Gastrocnemius medialis (tissue), 4 donors: ENCODE measurements around the gene TNK1. TPM values are rescaled to one million over a fixed set of nuclear protein-coding genes. Genes with fewer than 3 reads are reported as not detected.

ENCODE experiments used
- ATAC-seq, 2 donors: fragments of 150-250 bp; one replicate each; pipeline ENCODE4 v1.9.1; 2016
- DNase-seq, 2 donors: peaks; one replicate each; pipeline ENCODE4 v3.0.0-alpha.2; 2019
- H3K27ac ChIP-seq, 4 donors: fragments of 200-600 bp; sonication (generic); 1 replicate in 1 of 4; 2 replicates in 3 of 4; pipeline ENCODE4 v1.5.1; 2016 to 2018; ENCODE audit warnings: mild to moderate bottlenecking in 2 of 4, moderate library complexity in 1 of 4
- H3K27me3 ChIP-seq, 3 donors: fragments of 200-600 bp; sonication (generic) in 2 of 3; 1 replicate in 1 of 3; 2 replicates in 2 of 3; pipeline versions ENCODE4 v1.5.1 to v1.6.0; 2016 to 2019; ENCODE audit warnings: mild to moderate bottlenecking in 1 of 3, moderate library complexity in 1 of 3
- H3K36me3 ChIP-seq, 2 donors: fragments of 200-600 bp; sonication (generic) in 1 of 2; one replicate each; pipeline ENCODE4 v1.5.1; 2017 to 2018
- H3K4me1 ChIP-seq, 2 donors: fragments of 200-600 bp; sonication (generic) in 1 of 2; one replicate each; pipeline ENCODE4 v1.5.1; 2016 to 2017; ENCODE audit warnings: mild to moderate bottlenecking in 2 of 2
- H3K4me3 ChIP-seq, 4 donors: fragments of 200-600 bp; sonication (generic) in 3 of 4; 1 replicate in 1 of 4; 2 replicates in 3 of 4; pipeline ENCODE4 v1.5.1; 2016 to 2019; ENCODE audit warnings: mild to moderate bottlenecking in 2 of 4
- H3K9me3 ChIP-seq, 3 donors: fragments of 200-600 bp; sonication (generic) in 2 of 3; 1 replicate in 1 of 3; 2 replicates in 2 of 3; pipeline ENCODE4 v1.5.1; 2016 to 2019
- POLR2A ChIP-seq, 2 donors: fragments of 450-650 bp; IDR thresholded peaks; one replicate each; pipeline ENCODE4 v1.6.1; 2017; ENCODE audit warnings: antibody characterized with exemption in 2 of 2, mild to moderate bottlenecking in 2 of 2, moderate library complexity in 2 of 2
- in situ Hi-C, 4 donors: fragments of 200-750 bp; cut with MboI; loops; one replicate each; pipeline versions ENCODE4 v1.15.0 to v1.8.0; 2017; ENCODE audit warnings: low sequenced_read_pairs in 4 of 4
- intact Hi-C: fragments of 100-400 bp; cut with DNase I; formaldehyde crosslinking; loops from one replicate; pipeline ENCODE4 v1.15.1; 2023; ENCODE audit warnings: low total_unique reads
- total RNA-seq, 4 donors: library from RNA; depleted of rRNA; stranded (reverse); fragments of >200 nt; gene quantifications; one replicate each; pipeline versions ENCODE4 v1.1.0 to v1.2.3, GENCODE V29; 2016
- TF ChIP-seq, protein P1 (sequence below), 5 experiments: fragments of 450-650 bp in 3 of 5; fragments of 200-600 bp in 2 of 5; sonication (generic) in 2 of 5; IDR thresholded peaks in 4 of 5; conservative IDR thresholded peaks in 1 of 5; 1 replicate in 4 of 5; 2 replicates in 1 of 5; pipeline ENCODE4 v1.5.1; 2016 to 2019; ENCODE audit warnings: antibody characterized with exemption in 5 of 5, mild to moderate bottlenecking in 3 of 5, moderate library complexity in 3 of 5

TNK1 gene
- total RNA-seq, 4 donors from 2014 or later, result 0.13 to 2.2 TPM; not detected in 2

DNA sequence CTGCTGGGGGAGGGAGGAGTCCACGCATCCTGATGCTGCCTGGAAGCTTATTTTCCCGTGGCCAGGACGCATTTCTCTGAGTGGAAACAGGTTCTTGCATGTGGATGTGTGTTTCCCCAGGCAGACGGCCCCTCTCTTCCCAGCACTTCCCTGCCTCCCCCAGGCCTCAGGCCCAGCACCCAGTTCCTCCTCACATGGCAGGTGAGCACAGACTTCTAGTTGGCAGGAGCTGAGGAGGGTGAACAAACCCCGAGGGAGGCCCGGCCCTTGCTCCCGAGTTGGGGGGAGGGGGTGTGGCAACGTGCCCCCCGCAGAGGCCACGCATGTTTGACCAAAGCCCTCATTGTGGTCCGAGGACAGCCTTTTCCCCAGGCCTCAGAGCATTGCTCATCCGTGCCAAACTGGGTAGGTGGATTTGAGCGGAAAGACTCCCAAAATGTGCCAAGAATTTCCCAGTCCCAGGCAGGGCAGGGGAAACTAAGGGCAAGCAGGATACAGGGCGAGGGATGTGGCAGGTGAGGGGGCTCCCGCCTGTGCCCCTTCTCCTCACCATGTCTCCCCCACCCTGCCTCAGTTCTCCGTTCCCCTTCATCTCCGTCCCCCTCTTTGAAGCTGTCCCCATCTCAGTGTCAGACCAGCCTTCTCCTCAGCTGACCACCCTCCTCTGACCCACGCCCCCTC lies 37.7 kb downstream of the TNK1 start:
- no peak for ATAC-seq
- intact Hi-C loops, result no loop called here
- Histone ChIP-seq H3K9me3 (no peaks in the 10 kb centered on the region), H3K36me3 (no peaks in the 10 kb centered on the region), H3K27ac (no peak overlapping the region), H3K4me3 (no peak overlapping the region), H3K4me1 (no peaks in the 10 kb centered on the region), H3K27me3 (no peaks in the 10 kb centered on the region)
- no peak for DNase-seq
- in situ Hi-C loops, result no loop called here
- no peak for TF ChIP-seq POLR2A (IDR thresholded peaks at IDR 0.05)
- TF ChIP-seq, protein P1, sequence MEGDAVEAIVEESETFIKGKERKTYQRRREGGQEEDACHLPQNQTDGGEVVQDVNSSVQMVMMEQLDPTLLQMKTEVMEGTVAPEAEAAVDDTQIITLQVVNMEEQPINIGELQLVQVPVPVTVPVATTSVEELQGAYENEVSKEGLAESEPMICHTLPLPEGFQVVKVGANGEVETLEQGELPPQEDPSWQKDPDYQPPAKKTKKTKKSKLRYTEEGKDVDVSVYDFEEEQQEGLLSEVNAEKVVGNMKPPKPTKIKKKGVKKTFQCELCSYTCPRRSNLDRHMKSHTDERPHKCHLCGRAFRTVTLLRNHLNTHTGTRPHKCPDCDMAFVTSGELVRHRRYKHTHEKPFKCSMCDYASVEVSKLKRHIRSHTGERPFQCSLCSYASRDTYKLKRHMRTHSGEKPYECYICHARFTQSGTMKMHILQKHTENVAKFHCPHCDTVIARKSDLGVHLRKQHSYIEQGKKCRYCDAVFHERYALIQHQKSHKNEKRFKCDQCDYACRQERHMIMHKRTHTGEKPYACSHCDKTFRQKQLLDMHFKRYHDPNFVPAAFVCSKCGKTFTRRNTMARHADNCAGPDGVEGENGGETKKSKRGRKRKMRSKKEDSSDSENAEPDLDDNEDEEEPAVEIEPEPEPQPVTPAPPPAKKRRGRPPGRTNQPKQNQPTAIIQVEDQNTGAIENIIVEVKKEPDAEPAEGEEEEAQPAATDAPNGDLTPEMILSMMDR (IDR thresholded peaks at IDR 0.05 in 4 of 5, conservative IDR thresholded peaks at IDR 0.05 in 1 of 5), result no peak

GRCh38 chr17:7419819-7420610 lies 39.1 kb downstream of the TNK1 start, which contains the start of gene SPEM1:
Gene SPEM1 (plus strand): TSS chr17:7420324. CDS start chr17:7420385, 61 bp downstream.
- in situ Hi-C loops (no loop called here), intact Hi-C loops (no loop called here)
- no peaks in the 10 kb centered on the region for H3K4me1 ChIP-seq
- H3K4me3 ChIP-seq, result no peak within 1 kb of the TSS
- H3K27ac ChIP-seq, result no peak within 1 kb of the TSS
- no peaks in the 10 kb centered on the region for H3K27me3 ChIP-seq
- TF ChIP-seq, protein P1 (IDR thresholded peaks at IDR 0.05 in 4 of 5, conservative IDR thresholded peaks at IDR 0.05 in 1 of 5), result no peak
- TF ChIP-seq POLR2A (IDR thresholded peaks at IDR 0.05), result no peak
- H3K9me3 ChIP-seq, result no peaks in the 10 kb centered on the region
- no peaks in the 10 kb centered on the region for H3K36me3 ChIP-seq
- no peak for ATAC-seq
- no peak for DNase-seq

- Histone ChIP-seq H3K9me3 (no peaks in the 10 kb centered on the region), H3K27me3 (no peaks in the 10 kb centered on the region), H3K4me1 (no peaks in the 10 kb centered on the region), H3K36me3 (no peaks in the 10 kb centered on the region), H3K27ac (no peak overlapping the region), H3K4me3 (no peak overlapping the region)
- ATAC-seq, result no peak
- in situ Hi-C loops (no loop called here), intact Hi-C loops (no loop called here)
- no peak for DNase-seq
- TF ChIP-seq, protein P1 (IDR thresholded peaks at IDR 0.05 in 4 of 5, conservative IDR thresholded peaks at IDR 0.05 in 1 of 5), result no peak
- no peak for TF ChIP-seq POLR2A (IDR thresholded peaks at IDR 0.05)
Observed at GRCh38 chr17:7421186-7421585, 40.3 kb downstream of the TNK1 start.

GRCh38 chr17:7423679-7424078 lies 42.8 kb downstream of the TNK1 start:
- intact Hi-C loops (no loop called here), in situ Hi-C loops (no loop called here)
- TF ChIP-seq, protein P1 (IDR thresholded peaks at IDR 0.05 in 4 of 5, conservative IDR thresholded peaks at IDR 0.05 in 1 of 5), result no peak
- TF ChIP-seq POLR2A (IDR thresholded peaks at IDR 0.05), result no peak
- Histone ChIP-seq H3K4me3 (no peak overlapping the region), H3K27ac (no peak overlapping the region), H3K9me3 (no peaks in the 10 kb centered on the region), H3K4me1 (no peaks in the 10 kb centered on the region), H3K27me3 (no peaks in the 10 kb centered on the region), H3K36me3 (no peaks in the 10 kb centered on the region)
- DNase-seq (no peak), ATAC-seq (no peak)
